Peyer's patch (tissue), 4 donors: ENCODE measurements around the gene ZNF708.

Experiments
- CTCF ChIP-seq, 6 experiments: fragments of 450-650 bp in 4 of 6; fragments of 200-600 bp in 2 of 6; sonication (generic) in 1 of 6; IDR thresholded peaks; one replicate each; pipeline ENCODE4 v1.5.1; 2017 to 2019; ENCODE audit warnings: antibody characterized with exemption in 6 of 6, mild to moderate bottlenecking in 3 of 6, moderate library complexity in 1 of 6
- POLR2A ChIP-seq, 2 donors: fragments of 450-650 bp; IDR thresholded peaks; one replicate each; pipeline ENCODE4 v1.5.1; 2017; ENCODE audit warnings: antibody characterized with exemption in 2 of 2, mild to moderate bottlenecking in 2 of 2, moderate library complexity in 2 of 2

- TF ChIP-seq CTCF (IDR thresholded peaks at IDR 0.05) (no peak), POLR2A (IDR thresholded peaks at IDR 0.05) (no peak)
Observed at GRCh38 chr19:21256722-21257121, 72.5 kb downstream of the ZNF708 start.
